ENCODE data around the gene PAM. TPM values are rescaled to one million over a fixed set of nuclear protein-coding genes. Genes with fewer than 3 reads are reported as not detected.
A peak's percentile ranks its signal among the peaks of the same experiment; 100 is the strongest.

Gene PAM
- total and polyA plus RNA-seq, 7 experiments from 2014 or later = 10.3 to 36.6 (median 13.6) TPM

DNA sequence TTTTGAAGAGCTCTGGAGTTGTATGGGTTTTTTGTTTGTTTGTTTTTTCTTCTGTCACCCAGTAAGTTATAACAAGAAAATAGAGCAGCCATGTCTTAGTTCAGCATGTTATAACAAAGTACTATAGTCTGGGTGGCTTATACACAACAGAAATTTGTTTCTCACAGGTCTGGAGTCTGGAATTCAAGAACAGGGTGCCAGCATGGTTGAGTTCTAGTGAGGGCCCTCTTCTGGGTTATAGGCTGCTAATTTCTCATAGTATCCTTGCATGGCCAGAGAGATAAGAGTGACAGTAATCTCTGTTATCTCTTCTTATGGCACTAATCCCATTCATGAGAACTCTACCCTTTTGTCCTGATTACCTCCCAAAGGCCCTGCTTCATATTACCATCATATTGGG is 250.2 kb downstream of the PAM start:
- H3K27ac Mint-ChIP-seq = no peak overlapping the region
- Histone ChIP-seq H3K27me3 (ENCODE audit: control insufficient read depth in 2 of 2, insufficient read depth in 2 of 2, low read length in 2 of 2) (no peaks in the 10 kb centered on the region), H3K4me1 (ENCODE audit: control insufficient read depth in 2 of 2, insufficient read depth in 2 of 2, low read length in 2 of 2) (no peaks in the 10 kb centered on the region), H3K4me3 (ENCODE audit: low read length) (no peak overlapping the region), H3K9me3 (ENCODE audit: control insufficient read depth in 2 of 3, low read length in 3 of 3) (no peaks in the 10 kb centered on the region), H3K27ac (ENCODE audit: low read depth, low read length) (no peak overlapping the region), H3K36me3 (ENCODE audit: control insufficient read depth in 2 of 3, insufficient read depth in 3 of 3, low read length in 3 of 3) (no peaks in the 10 kb centered on the region)
- no peaks in the 10 kb centered on the region for H3K27me3 Mint-ChIP-seq
- POLR2A ChIA-PET = no interaction called here
- no peak overlapping the region for H3K4me3 Mint-ChIP-seq
- no peak for DNase-seq
- peaks cover 0 to 6% (median 0%) of the 10 kb centered on the region in 7 donors for H3K4me1 Mint-ChIP-seq
- peaks cover 0 to under 1% (median 0%) of the 10 kb centered on the region in 11 donors for H3K9me3 Mint-ChIP-seq
- peaks cover 3 to 21% (median 14%) of the 10 kb centered on the region in 5 donors for H3K36me3 Mint-ChIP-seq
- no peak for ATAC-seq
- CTCF ChIA-PET = no interaction called here
- intact Hi-C loops (cut with micrococcal nuclease) = no loop called here

DNA sequence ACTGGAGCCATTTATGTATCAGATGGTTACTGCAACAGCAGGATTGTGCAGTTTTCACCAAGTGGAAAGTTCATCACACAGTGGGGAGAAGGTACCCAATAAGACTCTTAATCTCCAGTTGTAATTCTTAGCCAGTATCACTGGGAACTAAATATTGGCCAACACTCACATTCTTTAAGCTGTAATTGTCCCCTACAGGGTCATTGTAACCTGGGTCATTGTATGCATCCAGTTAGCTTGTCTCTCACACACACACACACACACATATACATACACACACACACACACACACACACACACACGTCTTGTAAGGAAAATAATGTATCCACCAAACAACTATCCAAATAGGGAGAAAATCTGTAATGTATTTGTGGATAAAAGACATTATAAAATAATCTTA is 251.8 kb downstream of the PAM start:
- Histone ChIP-seq H3K4me1 (ENCODE audit: control insufficient read depth in 2 of 2, insufficient read depth in 2 of 2, low read length in 2 of 2) (no peaks in the 10 kb centered on the region), H3K9me3 (ENCODE audit: control insufficient read depth in 2 of 3, low read length in 3 of 3) (no peaks in the 10 kb centered on the region), H3K27me3 (ENCODE audit: control insufficient read depth in 2 of 2, insufficient read depth in 2 of 2, low read length in 2 of 2) (no peaks in the 10 kb centered on the region), H3K4me3 (ENCODE audit: low read length) (no peak overlapping the region), H3K36me3 (ENCODE audit: control insufficient read depth in 2 of 3, insufficient read depth in 3 of 3, low read length in 3 of 3) (no peaks in the 10 kb centered on the region), H3K27ac (ENCODE audit: low read depth, low read length) (no peak overlapping the region)
- Mint-ChIP-seq H3K4me1 (peaks cover 0 to 12% (median 0%) of the 10 kb centered on the region in 7 donors), H3K27me3 (no peaks in the 10 kb centered on the region), H3K36me3 (peaks cover 10 to 28% (median 21%) of the 10 kb centered on the region in 5 donors), H3K4me3 (no peak overlapping the region), H3K27ac (no peak overlapping the region), H3K9me3 (peaks cover 0 to 5% (median 0%) of the 10 kb centered on the region in 11 donors)
- ChIA-PET CTCF (no interaction called here), POLR2A (no interaction called here)
- ATAC-seq = no peak
- intact Hi-C loops (cut with micrococcal nuclease) = no loop called here
- no peak for DNase-seq

DNA sequence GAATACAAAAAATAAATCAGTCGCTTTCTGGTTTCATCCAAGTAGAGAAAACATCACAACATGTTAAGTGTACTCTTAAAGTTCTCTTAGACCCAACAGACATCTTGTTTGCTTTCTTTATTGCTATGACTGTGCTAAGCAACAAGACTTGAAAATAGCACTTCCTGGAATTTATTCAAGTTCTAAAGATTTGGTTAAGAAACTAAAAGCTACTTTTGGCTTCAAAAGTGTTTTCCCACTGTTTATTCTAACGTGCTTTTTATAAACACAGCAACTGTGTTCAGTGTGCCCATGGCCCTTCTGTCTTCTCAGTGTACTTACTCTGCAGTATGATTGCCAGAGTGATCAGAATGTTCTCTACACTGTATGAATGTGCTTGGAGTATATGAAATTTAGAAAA is 255.1 kb downstream of the PAM start:
- CTCF ChIA-PET = no interaction called here
- DNase-seq = no peak
- Histone ChIP-seq H3K9me3 (ENCODE audit: control insufficient read depth in 2 of 3, low read length in 3 of 3) (no peaks in the 10 kb centered on the region), H3K4me3 (ENCODE audit: low read length) (no peak overlapping the region), H3K4me1 (ENCODE audit: control insufficient read depth in 2 of 2, insufficient read depth in 2 of 2, low read length in 2 of 2) (no peaks in the 10 kb centered on the region), H3K27ac (ENCODE audit: low read depth, low read length) (no peak overlapping the region), H3K36me3 (ENCODE audit: control insufficient read depth in 2 of 3, insufficient read depth in 3 of 3, low read length in 3 of 3) (peaks cover 0 to 3% (median 0%) of the 10 kb centered on the region in 3 experiments), H3K27me3 (ENCODE audit: control insufficient read depth in 2 of 2, insufficient read depth in 2 of 2, low read length in 2 of 2) (no peaks in the 10 kb centered on the region)
- Mint-ChIP-seq H3K27ac (peak overlapping the region in 1 of 9 donors; percentile 26), H3K36me3 (peaks cover 15 to 33% (median 31%) of the 10 kb centered on the region in 5 donors), H3K9me3 (peaks cover 0 to 11% (median 0%) of the 10 kb centered on the region in 11 donors), H3K4me1 (peaks cover 0 to 17% (median 0%) of the 10 kb centered on the region in 7 donors), H3K27me3 (no peaks in the 10 kb centered on the region), H3K4me3 (peak overlapping the region in 1 of 10 donors; percentile 15)
- intact Hi-C loops (cut with micrococcal nuclease) = no loop called here
- ATAC-seq = no peak
- POLR2A ChIA-PET = no interaction called here

DNA sequence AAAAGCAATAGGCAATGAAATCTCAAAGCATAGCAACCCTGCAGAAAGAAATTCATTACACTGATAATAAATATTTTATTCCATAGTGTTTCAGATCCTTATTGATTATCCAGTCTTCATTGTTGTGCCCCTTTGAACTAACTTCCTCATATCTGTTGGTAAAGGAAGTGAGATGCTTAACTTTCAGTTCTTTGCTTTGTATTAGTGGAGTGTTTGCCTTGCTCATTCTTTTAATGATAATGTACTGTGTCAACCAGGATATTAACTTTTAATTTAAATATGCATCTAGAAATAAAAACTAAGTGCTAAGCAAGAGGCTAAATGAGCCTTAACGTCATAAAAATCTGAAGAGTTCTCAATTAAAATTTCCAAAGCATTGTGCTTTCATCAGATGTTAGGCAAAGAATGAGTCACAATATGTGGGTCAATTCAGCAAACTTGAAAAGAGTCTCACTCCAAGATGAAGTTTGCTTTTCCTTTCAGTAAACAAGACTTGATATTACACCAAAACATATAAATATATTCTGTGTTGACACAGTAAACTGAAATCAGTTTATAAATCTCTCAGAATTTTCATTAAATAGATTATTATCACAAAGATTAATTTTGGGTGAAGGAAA is 258.9 kb downstream of the PAM start:
- Histone ChIP-seq H3K4me1 (ENCODE audit: control insufficient read depth in 2 of 2, insufficient read depth in 2 of 2, low read length in 2 of 2) (no peaks in the 10 kb centered on the region), H3K9me3 (ENCODE audit: control insufficient read depth in 2 of 3, low read length in 3 of 3) (no peaks in the 10 kb centered on the region), H3K27ac (ENCODE audit: low read depth, low read length) (no peak overlapping the region), H3K27me3 (ENCODE audit: control insufficient read depth in 2 of 2, insufficient read depth in 2 of 2, low read length in 2 of 2) (no peaks in the 10 kb centered on the region), H3K36me3 (ENCODE audit: control insufficient read depth in 2 of 3, insufficient read depth in 3 of 3, low read length in 3 of 3) (peaks cover 0 to 3% (median 0%) of the 10 kb centered on the region in 3 experiments), H3K4me3 (ENCODE audit: low read length) (no peak overlapping the region)
- H3K4me1 Mint-ChIP-seq = peaks cover 0 to 17% (median 0%) of the 10 kb centered on the region in 7 donors
- peaks cover 0 to 11% (median 0%) of the 10 kb centered on the region in 11 donors for H3K9me3 Mint-ChIP-seq
- intact Hi-C loops (cut with micrococcal nuclease) = no loop called here
- peaks cover 15 to 30% (median 28%) of the 10 kb centered on the region in 5 donors for H3K36me3 Mint-ChIP-seq
- ATAC-seq (no peak), DNase-seq (no peak)
- H3K27ac Mint-ChIP-seq = no peak overlapping the region
- ChIA-PET POLR2A (no interaction called here), CTCF (no interaction called here)
- no peak overlapping the region for H3K4me3 Mint-ChIP-seq
- H3K27me3 Mint-ChIP-seq = no peaks in the 10 kb centered on the region

DNA sequence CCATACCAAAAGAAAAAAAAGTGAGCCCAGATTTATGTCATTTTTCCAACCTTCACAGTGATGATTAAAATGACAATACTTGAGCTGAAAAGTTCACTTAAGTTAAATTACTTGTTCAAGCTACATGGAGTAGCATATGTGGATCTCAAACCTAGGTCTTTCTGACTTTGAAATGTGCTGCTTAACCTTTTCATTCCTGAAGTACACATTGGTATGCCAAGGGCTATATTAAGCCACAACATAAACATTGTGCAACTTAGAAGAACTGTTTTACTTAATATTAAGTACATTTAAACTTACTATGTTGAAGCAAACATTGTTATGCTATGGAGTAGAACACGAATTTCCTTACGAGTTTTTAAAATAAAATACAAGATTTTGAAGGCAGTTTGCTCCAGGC is 259.9 kb downstream of the PAM start:
- ATAC-seq = no peak
- peaks cover 0 to 13% (median 0%) of the 10 kb centered on the region in 7 donors for H3K4me1 Mint-ChIP-seq
- H3K27ac ChIP-seq (ENCODE audit: low read depth, low read length) = no peak overlapping the region
- H3K9me3 ChIP-seq (ENCODE audit: control insufficient read depth in 2 of 3, low read length in 3 of 3) = no peaks in the 10 kb centered on the region
- H3K27me3 ChIP-seq (ENCODE audit: control insufficient read depth in 2 of 2, insufficient read depth in 2 of 2, low read length in 2 of 2) = no peaks in the 10 kb centered on the region
- no peak overlapping the region for H3K27ac Mint-ChIP-seq
- no peak overlapping the region for H3K4me3 Mint-ChIP-seq
- no peaks in the 10 kb centered on the region for H3K27me3 Mint-ChIP-seq
- no peaks in the 10 kb centered on the region for H3K4me1 ChIP-seq (ENCODE audit: control insufficient read depth in 2 of 2, insufficient read depth in 2 of 2, low read length in 2 of 2)
- H3K36me3 Mint-ChIP-seq = peaks cover 11 to 29% (median 27%) of the 10 kb centered on the region in 5 donors
- intact Hi-C loops (cut with micrococcal nuclease) = no loop called here
- ChIA-PET CTCF (no interaction called here), POLR2A (no interaction called here)
- peaks cover 0 to 11% (median 0%) of the 10 kb centered on the region in 11 donors for H3K9me3 Mint-ChIP-seq
- DNase-seq = no peak
- H3K36me3 ChIP-seq (ENCODE audit: control insufficient read depth in 2 of 3, insufficient read depth in 3 of 3, low read length in 3 of 3) = peaks cover 0 to 3% (median 0%) of the 10 kb centered on the region in 3 experiments
- no peak overlapping the region for H3K4me3 ChIP-seq (ENCODE audit: low read length)

DNA sequence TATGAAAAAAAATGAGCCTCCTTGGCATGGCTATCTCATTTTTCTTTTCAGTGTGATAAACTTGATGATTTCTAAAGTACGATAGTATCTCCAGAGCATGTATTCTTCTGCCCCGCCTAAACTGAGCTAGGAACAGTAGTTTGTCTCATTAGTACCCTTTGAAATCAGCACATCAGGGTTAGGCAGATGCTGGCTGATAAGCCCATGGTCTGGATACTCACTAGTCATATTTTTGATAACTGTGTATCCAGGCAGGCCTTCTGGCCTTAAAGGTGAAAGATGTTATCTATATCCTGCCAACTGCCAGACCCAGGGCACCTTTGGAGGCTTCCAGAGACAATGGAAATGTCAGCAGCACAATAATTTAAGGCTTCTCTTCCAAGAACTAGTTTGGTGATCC is 261.1 kb downstream of the PAM start:
- peaks cover 11 to 29% (median 26%) of the 10 kb centered on the region in 5 donors for H3K36me3 Mint-ChIP-seq
- CTCF ChIA-PET = no interaction called here
- POLR2A ChIA-PET = no interaction called here

DNA sequence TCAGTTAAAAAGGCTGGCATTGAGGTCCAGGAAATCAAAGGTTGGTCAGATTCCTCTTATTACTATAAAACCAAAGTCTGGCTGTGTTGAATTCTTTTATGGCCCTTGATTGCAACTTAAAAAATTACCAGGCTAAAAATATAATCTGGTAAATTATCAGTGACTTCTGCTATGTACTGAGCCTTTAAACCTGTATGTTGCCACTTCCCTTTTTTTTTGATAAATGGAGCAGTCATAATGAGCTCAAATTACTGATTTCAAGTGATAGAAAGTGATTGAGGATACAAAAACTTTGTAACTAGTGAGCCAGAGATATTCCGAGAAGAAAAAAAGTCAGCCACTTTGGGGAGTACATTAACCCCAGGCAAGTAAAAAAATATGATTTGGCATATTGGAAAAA is 264.7 kb downstream of the PAM start:
- Histone ChIP-seq H3K4me3 (ENCODE audit: low read length) (no peak overlapping the region), H3K9me3 (ENCODE audit: control insufficient read depth in 2 of 3, low read length in 3 of 3) (no peaks in the 10 kb centered on the region), H3K36me3 (ENCODE audit: control insufficient read depth in 2 of 3, insufficient read depth in 3 of 3, low read length in 3 of 3) (no peaks in the 10 kb centered on the region), H3K4me1 (ENCODE audit: control insufficient read depth in 2 of 2, insufficient read depth in 2 of 2, low read length in 2 of 2) (no peaks in the 10 kb centered on the region), H3K27ac (ENCODE audit: low read depth, low read length) (no peak overlapping the region), H3K27me3 (ENCODE audit: control insufficient read depth in 2 of 2, insufficient read depth in 2 of 2, low read length in 2 of 2) (no peaks in the 10 kb centered on the region)
- intact Hi-C loops (cut with micrococcal nuclease) = no loop called here
- Mint-ChIP-seq H3K27ac (no peak overlapping the region), H3K36me3 (peaks cover 0 to 24% (median 7%) of the 10 kb centered on the region in 5 donors), H3K4me3 (no peak overlapping the region), H3K27me3 (no peaks in the 10 kb centered on the region), H3K4me1 (peaks cover 0 to 3% (median 0%) of the 10 kb centered on the region in 7 donors), H3K9me3 (no peaks in the 10 kb centered on the region)
- ChIA-PET CTCF (interaction anchor here (1.1 kb wide), 1 partner anchor 338 kb away, joined by 3 read pairs; no protein-coding TSS in a partner anchor), POLR2A (no interaction called here)
- no peak for DNase-seq
- no peak for ATAC-seq

More for the DNA sequence above, 261.1 kb downstream of the PAM start:
- no peaks in the 10 kb centered on the region for H3K9me3 ChIP-seq (ENCODE audit: control insufficient read depth in 2 of 3, low read length in 3 of 3)
- H3K27ac Mint-ChIP-seq = peak overlapping the region in 1 of 9 donors; percentile 20
- H3K27me3 Mint-ChIP-seq = no peaks in the 10 kb centered on the region
- H3K4me1 Mint-ChIP-seq = peaks cover 0 to 10% (median 0%) of the 10 kb centered on the region in 7 donors
- H3K36me3 ChIP-seq (ENCODE audit: control insufficient read depth in 2 of 3, insufficient read depth in 3 of 3, low read length in 3 of 3) = peaks cover 0 to 3% (median 0%) of the 10 kb centered on the region in 3 experiments
- no peaks in the 10 kb centered on the region for H3K27me3 ChIP-seq (ENCODE audit: control insufficient read depth in 2 of 2, insufficient read depth in 2 of 2, low read length in 2 of 2)
- H3K4me3 Mint-ChIP-seq = no peak overlapping the region
- no peak overlapping the region for H3K4me3 ChIP-seq (ENCODE audit: low read length)
- peaks cover 0 to 11% (median 0%) of the 10 kb centered on the region in 11 donors for H3K9me3 Mint-ChIP-seq
- DNase-seq = no peak
- intact Hi-C loops (cut with micrococcal nuclease) = no loop called here
- ATAC-seq = no peak
- no peak overlapping the region for H3K27ac ChIP-seq (ENCODE audit: low read depth, low read length)
- no peaks in the 10 kb centered on the region for H3K4me1 ChIP-seq (ENCODE audit: control insufficient read depth in 2 of 2, insufficient read depth in 2 of 2, low read length in 2 of 2)

All from naive thymus-derived CD4-positive, alpha-beta T cell (primary cell).